HEK293 (cell line): ENCODE measurements around the gene APOE.

Experiments
- GLIS2 ChIP-seq: fragments of 450-650 bp; formaldehyde crosslinking; IDR thresholded peaks from 2 replicates; pipeline ENCODE4 v1.5.1; 2016; ENCODE audit warnings: missing biosample characterization, missing genetic modification characterization
- KLF16 ChIP-seq: fragments of 450-650 bp; formaldehyde crosslinking; IDR thresholded peaks from 2 replicates; pipeline ENCODE4 v1.5.1; 2017; ENCODE audit warnings: missing biosample characterization, missing genetic modification characterization
- TCF7L2 ChIP-seq: IDR thresholded peaks from 2 replicates; pipeline ENCODE4 v1.6.1; 2011; ENCODE audit warnings: low read depth, mild to moderate bottlenecking, inconsistent platforms, low read length, moderate library complexity, borderline replicate concordance
- YY2 ChIP-seq: fragments of 450-650 bp; formaldehyde crosslinking; IDR thresholded peaks from 2 replicates; pipeline ENCODE4 v1.5.1; 2016; ENCODE audit warnings: missing biosample characterization, missing genetic modification characterization
- ZBTB20 ChIP-seq: fragments of 450-650 bp; formaldehyde crosslinking; IDR thresholded peaks from 2 replicates; pipeline ENCODE4 v1.5.1; 2016; ENCODE audit warnings: missing biosample characterization, missing genetic modification characterization
- ZBTB8A ChIP-seq: fragments of 450-650 bp; formaldehyde crosslinking; IDR thresholded peaks from 2 replicates; pipeline ENCODE4 v1.5.1; 2016; ENCODE audit warnings: missing biosample characterization, missing genetic modification characterization
- ZEB2 ChIP-seq: fragments of 450-650 bp; formaldehyde crosslinking; IDR thresholded peaks from 2 replicates; pipeline ENCODE4 v1.5.1; 2016; ENCODE audit warnings: missing biosample characterization, missing genetic modification characterization
- ZFP69B ChIP-seq: fragments of 450-650 bp; formaldehyde crosslinking; IDR thresholded peaks from 2 replicates; pipeline ENCODE4 v1.5.1; 2016; ENCODE audit warnings: missing biosample characterization, missing genetic modification characterization
- ZNF146 ChIP-seq: fragments of 450-650 bp; formaldehyde crosslinking; IDR thresholded peaks from 2 replicates; pipeline ENCODE4 v1.5.1; 2016; ENCODE audit warnings: missing biosample characterization, missing genetic modification characterization
- ZNF169 ChIP-seq: fragments of 450-650 bp; formaldehyde crosslinking; IDR thresholded peaks from 2 replicates; pipeline ENCODE4 v1.5.1; 2016; ENCODE audit warnings: missing biosample characterization, missing genetic modification characterization
- ZNF184 ChIP-seq: fragments of 450-650 bp; IDR thresholded peaks from 2 replicates; pipeline ENCODE4 v1.5.1; 2018; ENCODE audit warnings: missing biosample characterization, mild to moderate bottlenecking, missing genetic modification characterization
- ZNF2 ChIP-seq: fragments of 450-650 bp; formaldehyde crosslinking; IDR thresholded peaks from 2 replicates; pipeline ENCODE4 v1.5.1; 2016; ENCODE audit warnings: missing biosample characterization, missing genetic modification characterization
- ZNF214 ChIP-seq: fragments of 450-650 bp; formaldehyde crosslinking; IDR thresholded peaks from 2 replicates; pipeline ENCODE4 v1.5.1; 2017; ENCODE audit warnings: missing biosample characterization, mild to moderate bottlenecking, missing genetic modification characterization, borderline replicate concordance
- ZNF341 ChIP-seq: fragments of 450-650 bp; formaldehyde crosslinking; IDR thresholded peaks from 2 replicates; pipeline ENCODE4; 2016; ENCODE audit warnings: low read depth, missing biosample characterization, missing genetic modification characterization
- ZNF416 ChIP-seq: fragments of 450-650 bp; formaldehyde crosslinking; IDR thresholded peaks from 2 replicates; pipeline ENCODE4 v1.5.1; 2016; ENCODE audit warnings: missing biosample characterization, missing genetic modification characterization
- ZNF660 ChIP-seq: fragments of 450-650 bp; IDR thresholded peaks from 2 replicates; pipeline ENCODE4 v1.5.1; 2018; ENCODE audit warnings: missing biosample characterization, mild to moderate bottlenecking, missing genetic modification characterization
- ZNF664 ChIP-seq: fragments of 450-650 bp; formaldehyde crosslinking; IDR thresholded peaks from 2 replicates; pipeline ENCODE4 v1.5.1; 2016; ENCODE audit warnings: missing biosample characterization, missing genetic modification characterization
- ZNF747 ChIP-seq: fragments of 450-650 bp; formaldehyde crosslinking; IDR thresholded peaks from 2 replicates; pipeline ENCODE4 v1.5.1; 2016; ENCODE audit warnings: missing biosample characterization, missing genetic modification characterization
- TF ChIP-seq, protein P1 (sequence below): fragments of 450-650 bp; formaldehyde crosslinking; conservative IDR thresholded peaks from 2 replicates; pipeline ENCODE4 v1.5.1; 2016; ENCODE audit warnings: low read depth, missing biosample characterization, missing genetic modification characterization
- TF ChIP-seq, protein P2 (sequence below): fragments of 450-650 bp; formaldehyde crosslinking; IDR thresholded peaks from 2 replicates; pipeline ENCODE4 v1.5.1; 2016; ENCODE audit warnings: missing biosample characterization, missing genetic modification characterization
- TF ChIP-seq, protein P3 (sequence below): fragments of 450-650 bp; formaldehyde crosslinking; IDR thresholded peaks from 2 replicates; pipeline ENCODE4 v1.5.1; 2017; ENCODE audit warnings: missing biosample characterization, missing genetic modification characterization
- TF ChIP-seq, protein P4 (sequence below): fragments of 450-650 bp; formaldehyde crosslinking; IDR thresholded peaks from 2 replicates; pipeline ENCODE4 v1.5.1; 2016; ENCODE audit warnings: missing biosample characterization, missing genetic modification characterization
- TF ChIP-seq, protein P5 (sequence below): fragments of 450-650 bp; formaldehyde crosslinking; optimal IDR thresholded peaks from 2 replicates; pipeline ENCODE3; 2016; ENCODE audit warnings: missing biosample characterization, mild to moderate bottlenecking, missing genetic modification characterization
- TF ChIP-seq, protein P6 (sequence below): fragments of 450-650 bp; formaldehyde crosslinking; IDR thresholded peaks from 2 replicates; pipeline ENCODE4 v1.5.1; 2016; ENCODE audit warnings: missing biosample characterization, missing genetic modification characterization
- TF ChIP-seq, protein P7 (sequence below): fragments of 450-650 bp; formaldehyde crosslinking; IDR thresholded peaks from 2 replicates; pipeline ENCODE4 v1.5.1; 2016; ENCODE audit warnings: missing biosample characterization, missing genetic modification characterization
- TF ChIP-seq, protein P8 (sequence below): fragments of 450-650 bp; formaldehyde crosslinking; IDR thresholded peaks from 2 replicates; pipeline ENCODE4 v1.5.1; 2016; ENCODE audit warnings: missing biosample characterization, missing genetic modification characterization

The APOE gene

DNA sequence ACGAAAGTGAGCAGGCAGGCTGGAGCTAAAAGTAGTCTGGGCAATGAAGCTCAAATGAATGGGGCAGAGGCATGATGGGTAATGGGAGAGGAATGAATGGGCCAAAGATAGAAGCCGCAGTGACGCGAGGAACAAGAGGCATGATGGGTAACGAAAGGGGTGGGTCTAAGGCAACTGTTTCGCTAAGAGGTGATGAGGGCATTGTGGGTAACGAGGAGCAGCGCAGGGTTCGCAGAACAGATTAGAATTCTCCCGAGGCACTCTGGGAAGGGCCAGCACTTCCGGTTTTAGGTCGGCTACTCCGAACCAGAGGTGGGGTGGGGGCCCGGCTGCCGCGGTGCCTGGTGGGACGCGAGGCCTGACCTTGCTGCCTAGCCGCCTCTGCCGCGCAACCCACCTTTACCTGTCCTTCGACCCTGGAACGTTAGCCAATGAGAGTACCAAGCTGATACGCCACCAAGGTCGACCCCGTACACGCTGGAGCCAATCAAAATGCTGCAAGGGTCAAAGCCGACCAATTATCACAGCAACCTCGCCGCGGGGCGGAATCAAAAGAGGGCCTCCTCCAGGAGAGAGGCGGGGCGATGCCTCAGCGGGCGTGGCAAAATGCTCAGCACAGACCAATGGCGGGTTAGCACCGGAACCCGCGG lies 15.1 kb upstream of the APOE start (continued):
- TF ChIP-seq, protein P1, sequence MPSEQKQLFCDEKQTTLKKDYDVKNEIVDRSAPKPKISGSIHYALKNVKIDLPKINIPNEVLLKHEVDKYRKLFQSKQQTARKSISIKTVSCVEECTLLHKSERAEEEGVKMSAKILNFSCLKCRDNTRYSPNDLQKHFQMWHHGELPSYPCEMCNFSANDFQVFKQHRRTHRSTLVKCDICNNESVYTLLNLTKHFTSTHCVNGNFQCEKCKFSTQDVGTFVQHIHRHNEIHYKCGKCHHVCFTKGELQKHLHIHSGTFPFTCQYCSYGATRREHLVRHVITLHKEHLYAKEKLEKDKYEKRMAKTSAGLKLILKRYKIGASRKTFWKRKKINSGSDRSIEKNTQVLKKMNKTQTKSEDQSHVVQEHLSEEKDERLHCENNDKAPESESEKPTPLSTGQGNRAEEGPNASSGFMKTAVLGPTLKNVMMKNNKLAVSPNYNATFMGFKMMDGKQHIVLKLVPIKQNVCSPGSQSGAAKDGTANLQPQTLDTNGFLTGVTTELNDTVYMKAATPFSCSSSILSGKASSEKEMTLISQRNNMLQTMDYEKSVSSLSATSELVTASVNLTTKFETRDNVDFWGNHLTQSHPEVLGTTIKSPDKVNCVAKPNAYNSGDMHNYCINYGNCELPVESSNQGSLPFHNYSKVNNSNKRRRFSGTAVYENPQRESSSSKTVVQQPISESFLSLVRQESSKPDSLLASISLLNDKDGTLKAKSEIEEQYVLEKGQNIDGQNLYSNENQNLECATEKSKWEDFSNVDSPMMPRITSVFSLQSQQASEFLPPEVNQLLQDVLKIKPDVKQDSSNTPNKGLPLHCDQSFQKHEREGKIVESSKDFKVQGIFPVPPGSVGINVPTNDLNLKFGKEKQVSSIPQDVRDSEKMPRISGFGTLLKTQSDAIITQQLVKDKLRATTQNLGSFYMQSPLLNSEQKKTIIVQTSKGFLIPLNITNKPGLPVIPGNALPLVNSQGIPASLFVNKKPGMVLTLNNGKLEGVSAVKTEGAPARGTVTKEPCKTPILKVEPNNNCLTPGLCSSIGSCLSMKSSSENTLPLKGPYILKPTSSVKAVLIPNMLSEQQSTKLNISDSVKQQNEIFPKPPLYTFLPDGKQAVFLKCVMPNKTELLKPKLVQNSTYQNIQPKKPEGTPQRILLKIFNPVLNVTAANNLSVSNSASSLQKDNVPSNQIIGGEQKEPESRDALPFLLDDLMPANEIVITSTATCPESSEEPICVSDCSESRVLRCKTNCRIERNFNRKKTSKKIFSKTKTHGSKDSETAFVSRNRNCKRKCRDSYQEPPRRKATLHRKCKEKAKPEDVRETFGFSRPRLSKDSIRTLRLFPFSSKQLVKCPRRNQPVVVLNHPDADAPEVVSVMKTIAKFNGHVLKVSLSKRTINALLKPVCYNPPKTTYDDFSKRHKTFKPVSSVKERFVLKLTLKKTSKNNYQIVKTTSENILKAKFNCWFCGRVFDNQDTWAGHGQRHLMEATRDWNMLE (tag by site-specific recombination): peak; percentile 92
- TF ChIP-seq KLF16 (peak; percentile 93), ZNF184 (tag by site-specific recombination) (no peak), ZEB2 (tag by site-specific recombination) (peak; percentile 83; the same call in 1 of the 2 replicates), ZNF660 (peak; percentile 66), ZNF169 (tag by site-specific recombination) (no peak), ZNF2 (tag by site-specific recombination) (peak; percentile 62), TCF7L2 (no peak), ZNF747 (no peak), ZNF664 (tag by site-specific recombination) (0 out of 2 replicates have a peak, but pooled peaks have one; percentile 23), ZBTB8A (tag by site-specific recombination) (peak; percentile 4; the same call in 1 of the 2 replicates), ZNF146 (tag by site-specific recombination) (no peak), YY2 (tag by site-specific recombination) (peak; percentile 80), GLIS2 (tag by site-specific recombination) (peak; percentile 48), ZNF416 (tag by site-specific recombination) (no peak), ZNF341 (tag by site-specific recombination) (no peak), ZBTB20 (tag by site-specific recombination) (peak; percentile 59; the same call in 1 of the 2 replicates), ZFP69B (tag by site-specific recombination) (peak; percentile 75), ZNF214 (tag by site-specific recombination) (no peak)
- TF ChIP-seq, protein P2, sequence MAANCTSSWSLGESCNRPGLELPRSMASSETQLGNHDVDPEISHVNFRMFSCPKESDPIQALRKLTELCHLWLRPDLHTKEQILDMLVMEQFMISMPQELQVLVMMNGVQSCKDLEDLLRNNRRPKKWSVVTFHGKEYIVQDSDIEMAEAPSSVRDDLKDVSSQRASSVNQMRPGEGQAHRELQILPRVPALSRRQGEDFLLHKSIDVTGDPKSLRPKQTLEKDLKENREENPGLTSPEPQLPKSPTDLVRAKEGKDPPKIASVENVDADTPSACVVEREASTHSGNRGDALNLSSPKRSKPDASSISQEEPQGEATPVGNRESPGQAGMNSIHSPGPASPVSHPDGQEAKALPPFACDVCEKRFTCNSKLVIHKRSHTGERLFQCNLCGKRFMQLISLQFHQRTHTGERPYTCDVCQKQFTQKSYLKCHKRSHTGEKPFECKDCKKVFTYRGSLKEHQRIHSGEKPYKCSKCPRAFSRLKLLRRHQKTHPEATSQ (tag by site-specific recombination): no peak
- TF ChIP-seq, protein P3, sequence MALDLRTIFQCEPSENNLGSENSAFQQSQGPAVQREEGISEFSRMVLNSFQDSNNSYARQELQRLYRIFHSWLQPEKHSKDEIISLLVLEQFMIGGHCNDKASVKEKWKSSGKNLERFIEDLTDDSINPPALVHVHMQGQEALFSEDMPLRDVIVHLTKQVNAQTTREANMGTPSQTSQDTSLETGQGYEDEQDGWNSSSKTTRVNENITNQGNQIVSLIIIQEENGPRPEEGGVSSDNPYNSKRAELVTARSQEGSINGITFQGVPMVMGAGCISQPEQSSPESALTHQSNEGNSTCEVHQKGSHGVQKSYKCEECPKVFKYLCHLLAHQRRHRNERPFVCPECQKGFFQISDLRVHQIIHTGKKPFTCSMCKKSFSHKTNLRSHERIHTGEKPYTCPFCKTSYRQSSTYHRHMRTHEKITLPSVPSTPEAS (tag by site-specific recombination): no peak
- TF ChIP-seq, protein P4, sequence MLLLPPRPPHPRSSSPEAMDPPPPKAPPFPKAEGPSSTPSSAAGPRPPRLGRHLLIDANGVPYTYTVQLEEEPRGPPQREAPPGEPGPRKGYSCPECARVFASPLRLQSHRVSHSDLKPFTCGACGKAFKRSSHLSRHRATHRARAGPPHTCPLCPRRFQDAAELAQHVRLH: peak; percentile 95; the same call in 1 of the 2 replicates
- TF ChIP-seq, protein P5, sequence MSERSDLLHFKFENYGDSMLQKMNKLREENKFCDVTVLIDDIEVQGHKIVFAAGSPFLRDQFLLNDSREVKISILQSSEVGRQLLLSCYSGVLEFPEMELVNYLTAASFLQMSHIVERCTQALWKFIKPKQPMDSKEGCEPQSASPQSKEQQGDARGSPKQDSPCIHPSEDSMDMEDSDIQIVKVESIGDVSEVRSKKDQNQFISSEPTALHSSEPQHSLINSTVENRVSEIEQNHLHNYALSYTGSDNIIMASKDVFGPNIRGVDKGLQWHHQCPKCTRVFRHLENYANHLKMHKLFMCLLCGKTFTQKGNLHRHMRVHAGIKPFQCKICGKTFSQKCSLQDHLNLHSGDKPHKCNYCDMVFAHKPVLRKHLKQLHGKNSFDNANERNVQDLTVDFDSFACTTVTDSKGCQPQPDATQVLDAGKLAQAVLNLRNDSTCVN: no peak
- TF ChIP-seq, protein P6, sequence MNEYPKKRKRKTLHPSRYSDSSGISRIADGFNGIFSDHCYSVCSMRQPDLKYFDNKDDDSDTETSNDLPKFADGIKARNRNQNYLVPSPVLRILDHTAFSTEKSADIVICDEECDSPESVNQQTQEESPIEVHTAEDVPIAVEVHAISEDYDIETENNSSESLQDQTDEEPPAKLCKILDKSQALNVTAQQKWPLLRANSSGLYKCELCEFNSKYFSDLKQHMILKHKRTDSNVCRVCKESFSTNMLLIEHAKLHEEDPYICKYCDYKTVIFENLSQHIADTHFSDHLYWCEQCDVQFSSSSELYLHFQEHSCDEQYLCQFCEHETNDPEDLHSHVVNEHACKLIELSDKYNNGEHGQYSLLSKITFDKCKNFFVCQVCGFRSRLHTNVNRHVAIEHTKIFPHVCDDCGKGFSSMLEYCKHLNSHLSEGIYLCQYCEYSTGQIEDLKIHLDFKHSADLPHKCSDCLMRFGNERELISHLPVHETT (tag by site-specific recombination): peak; percentile 75; the same call in 1 of the 2 replicates
- TF ChIP-seq, protein P7, sequence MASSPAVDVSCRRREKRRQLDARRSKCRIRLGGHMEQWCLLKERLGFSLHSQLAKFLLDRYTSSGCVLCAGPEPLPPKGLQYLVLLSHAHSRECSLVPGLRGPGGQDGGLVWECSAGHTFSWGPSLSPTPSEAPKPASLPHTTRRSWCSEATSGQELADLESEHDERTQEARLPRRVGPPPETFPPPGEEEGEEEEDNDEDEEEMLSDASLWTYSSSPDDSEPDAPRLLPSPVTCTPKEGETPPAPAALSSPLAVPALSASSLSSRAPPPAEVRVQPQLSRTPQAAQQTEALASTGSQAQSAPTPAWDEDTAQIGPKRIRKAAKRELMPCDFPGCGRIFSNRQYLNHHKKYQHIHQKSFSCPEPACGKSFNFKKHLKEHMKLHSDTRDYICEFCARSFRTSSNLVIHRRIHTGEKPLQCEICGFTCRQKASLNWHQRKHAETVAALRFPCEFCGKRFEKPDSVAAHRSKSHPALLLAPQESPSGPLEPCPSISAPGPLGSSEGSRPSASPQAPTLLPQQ (tag by site-specific recombination): peak; percentile 85; the same call in 1 of the 2 replicates
- TF ChIP-seq, protein P8, sequence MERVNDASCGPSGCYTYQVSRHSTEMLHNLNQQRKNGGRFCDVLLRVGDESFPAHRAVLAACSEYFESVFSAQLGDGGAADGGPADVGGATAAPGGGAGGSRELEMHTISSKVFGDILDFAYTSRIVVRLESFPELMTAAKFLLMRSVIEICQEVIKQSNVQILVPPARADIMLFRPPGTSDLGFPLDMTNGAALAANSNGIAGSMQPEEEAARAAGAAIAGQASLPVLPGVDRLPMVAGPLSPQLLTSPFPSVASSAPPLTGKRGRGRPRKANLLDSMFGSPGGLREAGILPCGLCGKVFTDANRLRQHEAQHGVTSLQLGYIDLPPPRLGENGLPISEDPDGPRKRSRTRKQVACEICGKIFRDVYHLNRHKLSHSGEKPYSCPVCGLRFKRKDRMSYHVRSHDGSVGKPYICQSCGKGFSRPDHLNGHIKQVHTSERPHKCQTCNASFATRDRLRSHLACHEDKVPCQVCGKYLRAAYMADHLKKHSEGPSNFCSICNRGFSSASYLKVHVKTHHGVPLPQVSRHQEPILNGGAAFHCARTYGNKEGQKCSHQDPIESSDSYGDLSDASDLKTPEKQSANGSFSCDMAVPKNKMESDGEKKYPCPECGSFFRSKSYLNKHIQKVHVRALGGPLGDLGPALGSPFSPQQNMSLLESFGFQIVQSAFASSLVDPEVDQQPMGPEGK (tag by site-specific recombination): peak; percentile 79
